Measurements from ENCODE around the gene PTPN1.

PTPN1 gene

GRCh38 chr20:50632236-50632635 lies 122.1 kb downstream of the PTPN1 start:
- Histone ChIP-seq H4K20me1 (no peaks in the 10 kb centered on the region), H3K4me3 (no peak overlapping the region), H3K27ac (no peak overlapping the region), H3K4me2 (peak overlapping the region in 8 of 11 experiments; percentile 5 to 97 (median 95); a peak in 13 of 22 replicates), H3K4me1 (peaks cover 33 to 89% (median 83%) of the 10 kb centered on the region in 10 experiments), H3K9ac (no peak overlapping the region), H3K9me3 (replicated peaks in 1 of 11) (no peaks in the 10 kb centered on the region), H3K27me3 (0 out of 22 replicates have a peak, but pooled peaks cover 0 to 6% (median 0%) of the 10 kb centered on the region in 11 experiments), H3K36me3 (no peaks in the 10 kb centered on the region)
- TF ChIP-seq Cebpa-rat (IDR thresholded peaks at IDR 0.05) = no peak

- Histone ChIP-seq H3K27ac (no peak overlapping the region), H3K4me3 (no peak overlapping the region), H3K36me3 (no peaks in the 10 kb centered on the region), H3K9ac (0 out of 22 replicates have a peak overlapping the region, but pooled peaks of 1 of the 11 experiments have one; percentile 6), H3K4me2 (peak overlapping the region in 5 of 11 experiments; percentile 81 to 96 (median 94); a peak in 7 of 22 replicates), H3K9me3 (replicated peaks in 1 of 11) (no peaks in the 10 kb centered on the region), H3K4me1 (peaks cover 37 to 89% (median 83%) of the 10 kb centered on the region in 10 experiments), H4K20me1 (no peaks in the 10 kb centered on the region), H3K27me3 (0 out of 22 replicates have a peak, but pooled peaks cover 0 to 5% (median 0%) of the 10 kb centered on the region in 11 experiments)
- no peak for TF ChIP-seq Cebpa-rat (IDR thresholded peaks at IDR 0.05)
Observed at GRCh38 chr20:50632701-50633100, 122.5 kb downstream of the PTPN1 start.

- Histone ChIP-seq H3K9me3 (replicated peaks in 1 of 11) (no peaks in the 10 kb centered on the region), H3K9ac (peak overlapping the region in 1 of 11 experiments; percentile 6; a peak in 1 of 22 replicates), H3K4me1 (peaks cover 36 to 89% (median 83%) of the 10 kb centered on the region in 10 experiments), H3K36me3 (no peaks in the 10 kb centered on the region), H3K4me3 (no peak overlapping the region), H4K20me1 (no peaks in the 10 kb centered on the region), H3K27me3 (no peaks in the 10 kb centered on the region), H3K4me2 (peak overlapping the region in 2 of 11 experiments; percentile 19 to 36; a peak in 2 of 22 replicates), H3K27ac (peak overlapping the region in 1 of 11 experiments; percentile 41; a peak in 2 of 22 replicates)
- no peak for TF ChIP-seq Cebpa-rat (IDR thresholded peaks at IDR 0.05)
Observed at GRCh38 chr20:50633361-50633760, 123.2 kb downstream of the PTPN1 start.

GRCh38 chr20:50634191-50634590 lies 124.0 kb downstream of the PTPN1 start:
- Histone ChIP-seq H3K4me3 (no peak overlapping the region), H3K36me3 (no peaks in the 10 kb centered on the region), H3K27ac (no peak overlapping the region), H3K27me3 (no peaks in the 10 kb centered on the region), H3K4me1 (peaks cover 31 to 89% (median 83%) of the 10 kb centered on the region in 10 experiments), H3K9ac (no peak overlapping the region), H3K4me2 (no peak overlapping the region), H3K9me3 (replicated peaks in 1 of 11) (no peaks in the 10 kb centered on the region), H4K20me1 (no peaks in the 10 kb centered on the region)
- no peak for TF ChIP-seq Cebpa-rat (IDR thresholded peaks at IDR 0.05)

All from BLaER1 treated with 17β-estradiol and CSF1 and Interleukin-3, amounts not matched to agents 10 nM and 100 nM (cell line).